ENCODE results near the gene GTSE1.

- TF ChIP-seq POLR2A (IDR thresholded peaks at IDR 0.05): no peak
- no peak for TF ChIP-seq CTCF (IDR thresholded peaks at IDR 0.05)
These were observed 64.2 kb downstream of the GTSE1 start for GRCh38 chr22:46360891-46361290.
